Epithelial cell of esophagus (primary cell): ENCODE results near the gene TUBA4A.
"Not testable (repeated sequence)": the region's sequence is repeated elsewhere in the genome, so short reads cannot be mapped to it uniquely, and the experiment has no call there.

Experiments
- DNase-seq: peaks from one replicate; pipeline ENCODE4 v3.0.0; 2010; ENCODE audit warnings: low read depth
- H3K4me3 ChIP-seq: 2 replicates; pipeline ENCODE4 v1.5.1; 2011; ENCODE audit warnings: mild to moderate bottlenecking, low read length, control low read depth
- CTCF ChIP-seq: IDR thresholded peaks from 2 replicates; pipeline ENCODE4 v1.5.1; 2011; ENCODE audit warnings: low read depth, mild to moderate bottlenecking, low read length, control low read depth, inconsistent platforms; ENCODE audit not compliant: insufficient read depth; ENCODE audit errors: missing control alignments

TUBA4A gene

GRCh38 chr2:219266886-219267285 is 13.2 kb upstream of the TUBA4A start:
- DNase-seq: no peak
- TF ChIP-seq CTCF: no peak
- no peak overlapping the region for H3K4me3 ChIP-seq

GRCh38 chr2:219266232-219266631 is 12.5 kb upstream of the TUBA4A start:
- H3K4me3 ChIP-seq: no peak overlapping the region
- no peak for DNase-seq
- TF ChIP-seq CTCF: no peak

- TF ChIP-seq CTCF: no peak
- no peak for DNase-seq
- no peak overlapping the region for H3K4me3 ChIP-seq
These were observed 7.5 kb upstream of the TUBA4A start for GRCh38 chr2:219261024-219261855.

- H3K4me3 ChIP-seq, DNase-seq: not testable (repeated sequence)
These were observed 5.2 kb upstream of the TUBA4A start for GRCh38 chr2:219258942-219259341.

- TF ChIP-seq CTCF: no peak
- DNase-seq: peak; percentile 38
These were observed 978 bp upstream of the TUBA4A start for GRCh38 chr2:219254590-219255201.

GRCh38 chr2:219252900-219253752 is 592 bp downstream of the TUBA4A start, which contains the start of gene TUBA4B:
TUBA4B (plus strand) TSS chr2:219253243; CDS start chr2:219253408, 165 bp downstream.
- DNase-seq: peak; percentile 61
- peak within 1 kb of the TSS; percentile 66 for H3K4me3 ChIP-seq
- no peak for TF ChIP-seq CTCF

More at GRCh38 chr2:219254590-219255201, 978 bp upstream of the TUBA4A start:
- H3K4me3 ChIP-seq: peak overlapping the region; percentile 66

- peak; percentile 14 for DNase-seq
- H3K4me3 ChIP-seq: peak overlapping the region; percentile 66
- no peak for TF ChIP-seq CTCF
These were observed 1.2 kb downstream of the TUBA4A start for GRCh38 chr2:219252570-219252899.
